Endodermal cell (in vitro differentiated cells): ENCODE results near the gene LHPP. TPM values are rescaled to one million over a fixed set of nuclear protein-coding genes. Genes with fewer than 3 reads are reported as not detected.

Source experiments
- DNase-seq: peaks from one replicate; pipeline ENCODE4 v3.0.0-alpha.2; 2017
- H3K27ac ChIP-seq: 2 replicates; pipeline ENCODE4 v1.5.1; 2013; ENCODE audit warnings: mild to moderate bottlenecking, low read depth, low read length, moderate library complexity
- H3K27me3 ChIP-seq: 2 replicates; pipeline ENCODE4 v1.6.1; 2013; ENCODE audit warnings: mild to moderate bottlenecking, low read length, moderate library complexity; ENCODE audit not compliant: insufficient read depth, control insufficient read depth, poor library complexity, severe bottlenecking
- H3K36me3 ChIP-seq: 2 replicates; pipeline ENCODE4 v1.7.0; 2013; ENCODE audit warnings: mild to moderate bottlenecking, low read length, moderate library complexity; ENCODE audit not compliant: control insufficient read depth, insufficient read depth
- H3K4me1 ChIP-seq: one replicate; pipeline ENCODE4 v1.7.0; 2013; ENCODE audit warnings: low read length; ENCODE audit not compliant: control insufficient read depth, insufficient read depth
- H3K4me3 ChIP-seq: 2 replicates; pipeline ENCODE4 v1.5.1; 2013; ENCODE audit warnings: mild to moderate bottlenecking, low read length, moderate library complexity
- H3K9ac ChIP-seq: 2 replicates; pipeline ENCODE4 v1.6.1; 2013; ENCODE audit warnings: mild to moderate bottlenecking, low read length, moderate library complexity; ENCODE audit not compliant: poor library complexity, severe bottlenecking; ENCODE audit errors: extremely low read depth
- H3K9me3 ChIP-seq: 2 replicates; pipeline ENCODE4 v1.6.1; 2013; ENCODE audit warnings: mild to moderate bottlenecking, low read length, moderate library complexity; ENCODE audit not compliant: control insufficient read depth
- H3K27ac Mint-ChIP-seq: 2 replicates; pipeline ENCODE4 v1.8.0; 2020; ENCODE audit warnings: mixed read lengths
- H3K27me3 Mint-ChIP-seq: 2 replicates; pipeline ENCODE4 v1.8.0; 2021; ENCODE audit warnings: mild to moderate bottlenecking, mixed read lengths; ENCODE audit not compliant: insufficient read depth
- H3K36me3 Mint-ChIP-seq: 2 replicates; pipeline ENCODE4 v1.8.0; 2020; ENCODE audit warnings: low read depth, mixed read lengths
- H3K4me1 Mint-ChIP-seq: 2 replicates; pipeline ENCODE4 v1.8.0; 2020; ENCODE audit warnings: mixed read lengths
- H3K4me3 Mint-ChIP-seq: 2 replicates; pipeline ENCODE4 v1.8.0; 2020; ENCODE audit warnings: mild to moderate bottlenecking, moderate library complexity, mixed read lengths
- H3K9me3 Mint-ChIP-seq: 2 replicates; pipeline ENCODE4 v1.8.0; 2020; ENCODE audit warnings: mild to moderate bottlenecking, mixed read lengths
- CTCF ChIP-seq: fragments of 200-600 bp; sonication (generic); conservative IDR thresholded peaks from 2 replicates; pipeline ENCODE4 v1.5.0; 2021; ENCODE audit warnings: antibody characterized with exemption, mild to moderate bottlenecking
- WGBS, 2 experiments: methylation state at CpG; one replicate each; pipeline versions ENCODE4 v1.1.5 to v1.1.7; 2013; ENCODE audit warnings: missing lambda C conversion rate in 2 of 2, mixed read lengths in 1 of 2; ENCODE audit not compliant: insufficient coverage in 1 of 2, insufficient read length in 1 of 2; 5-methylcytosine and 5-hydroxymethylcytosine counted together
- total RNA-seq, 2 donors: library from RNA; stranded (reverse); fragmentation: NEBNext Ultra II Directional in 1 of 2; extraction: Animal tissue kit (Norgen Biotek cat#: 25700) in 1 of 2; gene quantifications; 2 replicates in 1 of 2; 3 replicates in 1 of 2; pipeline ENCODE4 v1.2.1, GENCODE V29; 2021

LHPP gene
- total RNA-seq, 2 donors from 2014 or later, result 23.3 to 24.8 TPM

- H3K27ac Mint-ChIP-seq, result no peak overlapping the region
- no peaks in the 10 kb centered on the region for H3K9me3 Mint-ChIP-seq
- H3K27ac ChIP-seq, result no peak overlapping the region
Measured at GRCh38 chr10:124473070-124473469, 11.4 kb downstream of the LHPP start.

GRCh38 chr10:124474514-124475070 is 13.0 kb downstream of the LHPP start:
- H3K4me3 Mint-ChIP-seq, result no peak overlapping the region
- no peaks in the 10 kb centered on the region for H3K36me3 Mint-ChIP-seq
- H3K27ac Mint-ChIP-seq, result no peak overlapping the region
- peak; percentile 40 for DNase-seq
- Histone ChIP-seq H3K4me1 (peaks cover 3% of the 10 kb centered on the region), H3K27ac (no peak overlapping the region), H3K9ac (no peak overlapping the region), H3K36me3 (no peaks in the 10 kb centered on the region), H3K27me3 (no peaks in the 10 kb centered on the region), H3K9me3 (no peaks in the 10 kb centered on the region), H3K4me3 (no peak overlapping the region)
- no peaks in the 10 kb centered on the region for H3K27me3 Mint-ChIP-seq
- peaks cover 2% of the 10 kb centered on the region for H3K4me1 Mint-ChIP-seq
- no peaks in the 10 kb centered on the region for H3K9me3 Mint-ChIP-seq
- WGBS, 2 experiments, result 86 to 89% methylated on average over 6 to 9 of the region's 9 CpGs
- no peak for TF ChIP-seq CTCF

More at GRCh38 chr10:124473070-124473469, 11.4 kb downstream of the LHPP start:
- DNase-seq, result peak; percentile 43
- peaks cover 3% of the 10 kb centered on the region for H3K4me1 ChIP-seq
- no peaks in the 10 kb centered on the region for H3K27me3 ChIP-seq
- Mint-ChIP-seq H3K36me3 (no peaks in the 10 kb centered on the region), H3K27me3 (no peaks in the 10 kb centered on the region), H3K4me1 (peaks cover 2% of the 10 kb centered on the region), H3K4me3 (no peak overlapping the region)
- H3K36me3 ChIP-seq, result no peaks in the 10 kb centered on the region
- WGBS, 2 experiments, result 84 to 90% methylated on average over 3 of the region's 3 CpGs
- TF ChIP-seq CTCF, result no peak
- H3K4me3 ChIP-seq, result no peak overlapping the region
- H3K9me3 ChIP-seq, result no peaks in the 10 kb centered on the region
- H3K9ac ChIP-seq, result no peak overlapping the region

GRCh38 chr10:124476043-124476725 is 14.6 kb downstream of the LHPP start:
- peak overlapping the region; percentile 39 for H3K27ac Mint-ChIP-seq
- DNase-seq, result peak; percentile 44
- no peaks in the 10 kb centered on the region for H3K36me3 Mint-ChIP-seq
- H3K4me1 Mint-ChIP-seq, result peaks cover 4% of the 10 kb centered on the region
- Histone ChIP-seq H3K4me3 (no peak overlapping the region), H3K9me3 (no peaks in the 10 kb centered on the region), H3K27me3 (no peaks in the 10 kb centered on the region), H3K27ac (no peak overlapping the region), H3K9ac (no peak overlapping the region), H3K4me1 (peaks cover 3% of the 10 kb centered on the region), H3K36me3 (no peaks in the 10 kb centered on the region)
- WGBS, 2 experiments, result 94 to 95% methylated on average over 17 to 23 of the region's 23 CpGs
- no peak for TF ChIP-seq CTCF
- H3K4me3 Mint-ChIP-seq, result no peak overlapping the region
- H3K9me3 Mint-ChIP-seq, result no peaks in the 10 kb centered on the region
- no peaks in the 10 kb centered on the region for H3K27me3 Mint-ChIP-seq
